Prostate gland (tissue), 2 donors: ENCODE results near the gene M1AP.

Experiments
- POLR2A ChIP-seq: fragments of 450-650 bp; IDR thresholded peaks from one replicate; pipeline ENCODE4 v1.6.1; 2016; ENCODE audit warnings: antibody characterized with exemption, mild to moderate bottlenecking
- TF ChIP-seq, protein P1 (sequence below), 4 experiments: fragments of 200-600 bp in 2 of 4; fragments of 450-650 bp in 2 of 4; sonication (generic) in 2 of 4; IDR thresholded peaks; 1 replicate in 3 of 4; 2 replicates in 1 of 4; pipeline ENCODE4 v1.5.1; 2016 to 2019; ENCODE audit warnings: antibody characterized with exemption in 4 of 4, mild to moderate bottlenecking in 2 of 4, moderate library complexity in 2 of 4

DNA sequence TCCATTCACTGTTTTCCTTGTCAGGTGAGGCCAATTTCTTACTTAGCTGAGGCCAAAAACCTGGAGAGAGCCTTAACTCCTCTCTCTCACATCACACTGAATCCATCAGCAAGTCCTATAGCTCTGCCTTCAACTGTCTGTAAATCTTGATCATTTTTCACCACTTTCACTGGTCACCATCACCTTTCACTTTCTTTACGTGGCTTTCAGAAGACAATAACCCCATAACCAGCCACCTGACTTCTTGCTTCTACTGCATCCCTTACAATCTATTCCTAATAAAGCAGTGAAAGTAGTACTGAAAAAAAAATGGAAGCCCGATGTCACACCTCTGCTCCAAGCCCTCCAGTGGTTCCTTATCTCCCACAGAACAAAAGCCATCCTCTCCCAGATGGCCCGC is 102.1 kb downstream of the M1AP start:
- TF ChIP-seq, protein P1, sequence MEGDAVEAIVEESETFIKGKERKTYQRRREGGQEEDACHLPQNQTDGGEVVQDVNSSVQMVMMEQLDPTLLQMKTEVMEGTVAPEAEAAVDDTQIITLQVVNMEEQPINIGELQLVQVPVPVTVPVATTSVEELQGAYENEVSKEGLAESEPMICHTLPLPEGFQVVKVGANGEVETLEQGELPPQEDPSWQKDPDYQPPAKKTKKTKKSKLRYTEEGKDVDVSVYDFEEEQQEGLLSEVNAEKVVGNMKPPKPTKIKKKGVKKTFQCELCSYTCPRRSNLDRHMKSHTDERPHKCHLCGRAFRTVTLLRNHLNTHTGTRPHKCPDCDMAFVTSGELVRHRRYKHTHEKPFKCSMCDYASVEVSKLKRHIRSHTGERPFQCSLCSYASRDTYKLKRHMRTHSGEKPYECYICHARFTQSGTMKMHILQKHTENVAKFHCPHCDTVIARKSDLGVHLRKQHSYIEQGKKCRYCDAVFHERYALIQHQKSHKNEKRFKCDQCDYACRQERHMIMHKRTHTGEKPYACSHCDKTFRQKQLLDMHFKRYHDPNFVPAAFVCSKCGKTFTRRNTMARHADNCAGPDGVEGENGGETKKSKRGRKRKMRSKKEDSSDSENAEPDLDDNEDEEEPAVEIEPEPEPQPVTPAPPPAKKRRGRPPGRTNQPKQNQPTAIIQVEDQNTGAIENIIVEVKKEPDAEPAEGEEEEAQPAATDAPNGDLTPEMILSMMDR (IDR thresholded peaks at IDR 0.05), result no peak
- TF ChIP-seq POLR2A, result no peak
